Measurements from ENCODE around the gene NT5E.

The NT5E gene

GRCh38 chr6:85460154-85460920, 10.5 kb downstream of the NT5E start:
- no peak for DNase-seq (ENCODE audit: low spot score)

DNA sequence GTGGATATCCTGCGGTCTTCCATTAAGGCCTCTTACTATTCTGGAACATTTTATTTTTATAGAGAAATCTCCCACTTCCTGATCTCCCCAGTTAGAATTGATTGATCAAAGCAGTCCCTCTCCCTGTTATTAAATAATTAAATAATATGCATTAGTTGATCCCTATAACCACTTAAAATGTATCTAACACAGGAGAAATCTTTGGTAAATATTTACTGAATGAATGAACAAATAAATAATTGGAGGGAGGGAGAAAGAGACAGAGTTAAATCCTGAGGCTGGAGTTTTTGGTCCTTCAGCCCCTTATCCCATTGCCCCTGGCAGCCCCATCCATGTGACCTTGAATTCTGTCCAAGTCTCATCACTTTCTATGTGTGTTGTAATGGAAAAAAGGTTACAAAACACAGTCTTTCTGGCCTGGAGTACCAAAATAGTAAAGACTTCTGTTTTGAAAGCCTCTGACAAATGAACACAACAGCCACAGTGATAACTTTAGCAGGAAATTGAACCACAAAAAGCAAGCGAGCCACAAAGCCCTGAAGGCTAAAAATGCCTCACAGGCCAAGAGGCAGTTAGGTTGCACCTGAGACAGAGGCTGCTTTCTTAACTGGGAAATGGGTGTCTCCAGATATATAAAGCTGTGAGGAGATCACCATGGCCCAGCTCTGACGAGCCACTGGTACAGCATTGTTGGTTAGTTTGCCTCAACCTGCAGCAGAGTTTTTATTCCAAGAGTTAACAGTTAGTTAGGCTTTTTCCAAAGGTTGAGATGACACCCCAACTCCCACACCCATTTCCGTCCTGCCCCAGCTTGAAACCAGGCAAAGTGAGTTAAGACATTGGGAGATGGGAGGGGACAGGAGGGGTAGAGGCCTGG, 11.3 kb downstream of the NT5E start:
- no peak for DNase-seq (ENCODE audit: low spot score)

DNA sequence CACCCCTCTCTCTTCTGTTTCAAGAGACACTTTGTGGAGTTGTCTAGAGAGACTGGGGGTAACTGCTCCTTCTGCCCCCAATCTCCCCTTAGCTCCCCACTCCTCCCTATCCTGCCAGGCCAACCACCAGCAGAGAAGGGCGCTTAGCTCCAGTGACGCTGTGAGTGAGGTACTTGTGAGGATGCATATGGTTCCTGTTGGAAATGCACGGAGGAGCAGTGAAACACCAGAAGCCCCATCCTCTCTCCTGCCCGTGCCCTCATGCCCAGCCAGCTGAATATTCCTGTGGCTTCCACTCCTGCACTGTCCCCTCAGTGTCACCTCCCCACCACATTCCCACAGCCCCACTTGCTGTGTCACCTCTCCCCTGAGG, 11.9 kb downstream of the NT5E start:
- DNase-seq (ENCODE audit: low spot score): no peak

DNA sequence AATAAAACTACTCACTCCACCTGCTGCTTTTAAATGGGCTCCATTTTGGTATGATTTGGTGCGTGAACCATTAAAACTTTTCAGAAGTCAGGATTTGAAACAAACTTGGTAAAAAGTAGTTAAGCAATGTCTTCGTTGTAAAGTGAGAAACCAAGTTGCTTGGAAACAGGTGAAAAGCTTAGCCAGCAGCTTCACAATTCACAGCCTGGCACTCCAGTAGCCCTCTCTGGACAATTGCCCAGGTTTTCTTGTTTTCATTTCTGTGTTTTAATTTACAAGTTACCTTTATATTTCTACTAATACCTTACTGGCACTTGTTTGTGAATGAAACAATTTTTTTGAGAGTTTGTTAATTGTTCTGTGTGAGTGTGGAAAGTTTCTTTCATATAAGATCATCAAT, 12.8 kb downstream of the NT5E start:
- no peak for DNase-seq (ENCODE audit: low spot score)

- no peak for DNase-seq (ENCODE audit: low spot score)
These were observed 13.9 kb downstream of the NT5E start for GRCh38 chr6:85463621-85464259.

GRCh38 chr6:85464260-85464644, 14.4 kb downstream of the NT5E start:
- DNase-seq (ENCODE audit: low spot score): no peak

GRCh38 chr6:85464722-85465150, 14.9 kb downstream of the NT5E start:
- no peak for DNase-seq (ENCODE audit: low spot score)

- no peak for DNase-seq (ENCODE audit: low spot score)
These were observed 15.9 kb downstream of the NT5E start for GRCh38 chr6:85465762-85466161.

DNA sequence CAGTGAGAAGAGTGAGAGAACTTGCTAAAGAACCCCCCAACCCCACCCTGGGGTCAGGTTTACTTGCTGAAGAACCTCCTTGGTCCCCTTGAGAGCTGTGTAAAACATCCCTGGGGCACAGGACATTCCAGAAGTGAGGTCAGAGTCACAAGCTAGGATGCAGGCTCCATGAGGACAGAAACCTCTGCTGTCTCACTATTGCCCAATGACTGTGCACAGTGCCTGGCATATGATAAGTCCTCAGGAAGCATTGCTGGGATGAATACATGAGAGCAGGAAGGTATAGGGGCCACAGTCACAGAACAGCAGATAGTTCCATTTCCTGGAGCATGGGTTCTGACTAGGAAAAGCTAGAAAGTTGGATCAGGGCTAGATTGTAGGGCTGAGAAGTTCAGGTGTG, 18.4 kb downstream of the NT5E start:
- no peak for DNase-seq (ENCODE audit: low spot score)

DNA sequence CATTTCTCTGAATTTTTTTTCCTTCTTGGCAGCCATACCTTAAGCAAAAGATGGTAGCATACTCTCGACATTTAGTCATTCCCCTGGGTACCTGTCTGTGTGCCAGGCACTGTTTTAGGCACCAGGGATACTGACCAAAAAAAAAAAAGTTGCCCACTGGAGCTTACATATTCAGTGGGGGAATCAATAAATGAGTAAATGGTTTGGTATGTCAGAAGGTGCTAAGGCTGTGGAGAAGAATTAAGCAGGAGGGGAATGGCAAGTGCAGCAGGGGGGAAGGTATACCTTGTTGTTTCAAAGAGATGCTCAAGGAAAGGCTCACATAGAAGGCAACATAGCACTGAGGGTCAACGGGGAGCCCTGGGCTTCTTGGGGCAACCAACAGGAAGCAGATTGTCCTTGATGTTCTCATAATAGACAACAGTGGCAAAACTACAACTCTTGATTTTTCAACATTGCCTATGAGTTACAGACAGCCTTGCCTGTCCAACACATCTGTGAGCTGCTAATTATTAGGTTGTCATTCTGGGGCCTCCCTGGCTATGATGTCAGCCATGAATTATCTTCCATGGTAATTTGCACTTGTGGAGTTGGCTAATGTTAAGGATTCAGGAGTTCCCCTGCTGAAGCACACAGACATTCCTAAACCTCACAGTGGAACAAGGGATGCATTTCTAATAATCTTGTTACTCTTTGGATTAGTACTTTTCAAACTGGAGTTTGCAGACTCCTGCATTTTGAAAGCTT, 19.6 kb downstream of the NT5E start:
- DNase-seq (ENCODE audit: low spot score): no peak

DNA sequence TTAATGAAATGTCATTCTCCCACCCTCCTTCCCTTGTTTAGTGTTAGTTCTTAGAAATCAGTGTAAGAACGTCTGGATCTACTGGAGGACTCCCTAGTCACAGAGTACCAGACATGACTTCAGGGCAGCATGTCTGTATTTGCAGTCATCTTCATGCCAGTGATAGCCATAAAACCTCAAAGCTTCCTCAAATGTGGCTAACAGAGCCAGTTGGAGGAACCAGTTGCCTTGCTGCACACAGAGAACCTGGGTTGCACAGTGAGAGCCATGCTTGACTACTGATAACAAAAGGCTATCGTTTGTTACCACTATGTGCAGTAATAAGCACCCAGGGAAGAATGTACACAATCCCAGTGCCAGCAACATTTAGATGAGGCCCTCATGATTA, 20.1 kb downstream of the NT5E start:
- DNase-seq (ENCODE audit: low spot score): no peak

DNA sequence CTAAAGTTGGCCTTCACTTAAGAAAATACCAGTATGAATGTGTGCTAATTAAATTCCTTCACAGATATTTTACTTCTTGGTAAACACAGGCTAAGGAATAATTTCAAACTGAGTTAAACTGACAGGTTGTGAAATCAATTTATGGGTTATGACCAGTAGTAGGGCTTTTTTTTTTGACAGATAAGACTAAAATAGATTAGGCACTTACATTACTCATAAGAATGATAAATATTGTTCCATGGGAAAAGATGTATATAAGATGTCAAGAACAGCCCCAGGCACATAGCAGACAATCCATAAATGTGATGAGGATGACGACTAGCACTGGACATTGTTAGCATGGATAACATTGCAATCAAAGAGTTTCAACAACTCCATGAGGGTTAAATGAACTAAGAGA, 22.9 kb downstream of the NT5E start:
- DNase-seq (ENCODE audit: low spot score): no peak

- no peak for DNase-seq (ENCODE audit: low spot score)
These were observed 23.9 kb downstream of the NT5E start for GRCh38 chr6:85473748-85474147.

GRCh38 chr6:85476532-85476931, 26.6 kb downstream of the NT5E start:
- DNase-seq (ENCODE audit: low spot score): no peak

DNA sequence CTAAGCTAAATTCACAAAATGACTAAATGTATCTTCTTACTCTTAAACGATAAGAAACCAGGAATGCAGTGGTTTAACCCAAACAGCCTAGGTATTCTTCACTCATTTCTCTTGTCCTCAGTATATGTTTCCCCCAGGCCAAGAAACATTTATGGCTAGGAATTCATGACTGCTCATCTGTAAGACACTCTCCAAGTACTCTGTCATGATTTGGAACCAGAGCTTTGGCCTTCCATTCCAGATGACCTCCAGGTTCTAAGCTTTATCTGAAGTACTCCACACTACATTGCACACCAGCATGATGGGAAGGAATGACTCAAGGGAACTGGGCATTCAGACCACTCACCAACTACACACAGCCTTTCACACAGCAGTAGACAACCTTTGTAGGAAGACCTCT, 29.3 kb downstream of the NT5E start:
- no peak for DNase-seq (ENCODE audit: low spot score)

DNA sequence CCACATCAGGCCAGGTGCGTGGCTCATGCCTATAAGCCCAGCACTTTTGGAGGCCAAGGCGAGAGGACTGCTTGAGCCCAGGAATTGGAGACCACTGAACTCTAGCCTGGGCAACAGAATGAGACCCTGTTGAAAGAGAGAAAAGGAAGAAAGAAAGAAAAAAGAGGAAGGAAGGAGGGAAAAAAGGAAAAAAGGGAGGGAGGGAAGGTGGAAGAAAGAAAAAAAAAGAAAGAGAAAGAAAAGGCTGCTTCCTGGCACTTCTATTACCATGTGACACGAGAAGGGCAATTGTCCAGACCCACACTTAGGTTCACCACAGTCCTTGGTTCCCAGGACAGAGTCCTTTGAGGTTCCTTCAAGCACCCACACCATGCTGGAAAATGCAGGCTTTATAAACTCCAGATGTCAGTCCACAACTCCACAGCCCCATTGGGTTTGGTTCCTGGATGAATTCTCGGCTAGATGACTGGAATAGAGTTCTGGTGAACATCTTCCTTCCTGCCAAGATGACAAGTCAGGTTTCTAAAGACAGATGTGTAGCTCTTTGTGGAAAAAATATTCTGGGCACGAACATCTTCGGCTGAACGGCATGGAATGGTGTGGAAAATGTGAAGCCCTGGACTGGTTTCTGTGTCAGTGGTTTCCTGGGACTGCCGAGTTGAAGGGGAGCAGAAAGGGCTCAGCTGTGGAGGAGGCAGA, 32.5 kb downstream of the NT5E start:
- DNase-seq (ENCODE audit: low spot score): no peak

DNA sequence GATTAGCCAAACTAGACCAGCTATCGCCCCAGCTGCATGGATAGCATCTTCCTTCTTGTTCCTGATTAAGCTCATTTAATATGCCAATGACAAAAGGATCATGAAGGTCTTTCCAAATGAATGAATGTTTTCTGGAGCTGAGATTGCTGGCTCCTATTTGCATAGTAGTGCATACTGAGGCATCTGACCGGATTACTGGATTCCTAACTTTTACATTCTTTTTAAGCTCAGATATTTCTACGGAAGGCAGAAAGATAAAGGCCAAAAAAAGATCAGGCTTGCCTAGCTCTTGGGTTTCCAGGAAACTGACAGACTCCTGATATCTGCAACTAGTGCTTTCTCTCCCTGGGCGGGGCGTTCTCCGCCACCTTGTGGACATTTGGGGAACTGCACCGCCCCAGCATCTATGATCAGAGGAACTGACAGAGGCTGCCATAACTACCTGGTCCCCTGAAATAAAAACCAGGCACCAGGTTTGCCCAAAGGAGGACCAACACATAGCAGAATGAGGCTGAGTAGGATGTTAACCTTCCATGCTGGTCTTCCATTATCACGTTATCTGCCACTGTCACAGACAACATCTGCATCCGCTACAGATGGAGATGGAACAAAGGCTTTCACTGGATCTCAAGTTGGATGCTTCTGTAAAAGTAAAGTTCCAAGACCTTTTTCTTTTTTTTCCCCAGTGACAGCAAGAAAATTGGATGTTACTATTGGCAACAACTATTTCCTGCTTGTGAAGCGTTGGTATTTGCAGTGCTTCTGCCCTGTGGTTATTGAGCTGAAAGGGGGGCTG, 33.2 kb downstream of the NT5E start:
- DNase-seq (ENCODE audit: low spot score): peak; percentile 68

DNA sequence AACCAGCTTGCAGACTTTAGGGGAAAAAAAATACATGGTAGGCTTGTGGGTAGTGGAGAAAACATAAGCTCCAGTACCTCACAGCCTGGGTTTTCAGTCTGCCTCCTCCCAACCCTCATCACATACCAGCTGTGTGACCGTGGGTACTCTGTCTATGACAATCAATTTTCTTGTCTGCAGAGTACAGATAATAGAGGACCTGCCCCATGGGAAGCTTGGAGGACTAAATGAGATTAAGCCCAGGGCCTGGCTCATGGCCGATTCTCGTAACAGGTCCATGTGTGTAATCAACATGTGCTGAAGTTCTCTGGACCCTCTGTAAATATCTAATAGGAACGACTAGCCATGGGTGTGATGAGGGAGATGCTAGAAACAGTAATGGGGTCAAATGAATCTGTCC, 34.0 kb downstream of the NT5E start:
- no peak for DNase-seq (ENCODE audit: low spot score)

- no peak for DNase-seq (ENCODE audit: low spot score)
These were observed 35.1 kb downstream of the NT5E start for GRCh38 chr6:85484948-85485347.

GRCh38 chr6:85490516-85491248, 40.8 kb downstream of the NT5E start:
- DNase-seq (ENCODE audit: low spot score): no peak
